Breast epithelium (tissue), 3 donors: ENCODE results near the gene ZNF763.

ENCODE experiments used
- CTCF ChIP-seq, 3 donors: fragments of 450-650 bp; IDR thresholded peaks; one replicate each; pipeline ENCODE4 v1.5.1; 2016 to 2017; ENCODE audit warnings: antibody characterized with exemption in 3 of 3, mild to moderate bottlenecking in 3 of 3, moderate library complexity in 3 of 3
- POLR2AphosphoS5 ChIP-seq, 3 donors: sonication (generic); formaldehyde crosslinking; IDR thresholded peaks; one replicate each; pipeline ENCODE4 v1.6.1; 2017; ENCODE audit warnings: antibody characterized with exemption in 3 of 3

- TF ChIP-seq CTCF (IDR thresholded peaks at IDR 0.05) = no peak
- TF ChIP-seq POLR2AphosphoS5 (IDR thresholded peaks at IDR 0.05) = no peak
Measured at GRCh38 chr19:11970174-11970573, 5.3 kb downstream of the ZNF763 start.
